Epithelial cell of proximal tubule (primary cell): ENCODE measurements around the gene UBE2N. TPM values are rescaled to one million over a fixed set of nuclear protein-coding genes. Genes with fewer than 3 reads are reported as not detected.

Source experiments
- DNase-seq: peaks from one replicate; pipeline ENCODE4 v3.0.0-alpha.2; 2011; ENCODE audit warnings: low read depth
- H3K4me3 ChIP-seq: 2 replicates; pipeline ENCODE4 v1.5.1; 2011; ENCODE audit warnings: low read depth, mild to moderate bottlenecking, low read length
- CTCF ChIP-seq: conservative IDR thresholded peaks from 2 replicates; pipeline ENCODE4 v1.5.1; 2012; ENCODE audit warnings: low read depth, mild to moderate bottlenecking, low read length
- total RNA-seq: library from RNA; depleted of rRNA; stranded (reverse); fragments of >200 nt; gene quantifications from 2 replicates; pipeline ENCODE4 v1.2.3, GENCODE V29; 2015

UBE2N gene
- total RNA-seq, 1 donor from 2014 or later = 127 TPM

DNA sequence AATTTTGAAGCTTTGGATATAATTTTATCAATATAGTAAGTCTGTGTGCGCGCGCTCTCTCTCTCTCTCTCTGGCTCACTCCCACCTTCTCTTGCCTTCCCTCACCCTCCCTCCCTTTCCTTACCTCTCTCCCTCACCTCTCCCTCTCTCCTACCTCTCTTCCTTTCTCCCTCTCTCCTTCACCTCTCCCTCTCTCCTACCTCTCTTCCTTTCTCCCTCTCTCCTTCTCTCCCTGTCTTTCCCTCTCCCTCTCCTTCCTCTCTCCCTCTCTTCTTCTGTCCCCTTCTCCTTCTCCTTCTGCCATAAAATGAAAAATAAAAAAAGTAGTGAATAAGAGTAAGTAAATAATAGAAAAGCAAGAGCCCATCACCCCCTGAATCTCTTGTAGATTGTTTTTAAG is 73.0 kb downstream of the UBE2N start:
- DNase-seq = no peak
- no peak for TF ChIP-seq CTCF

DNA sequence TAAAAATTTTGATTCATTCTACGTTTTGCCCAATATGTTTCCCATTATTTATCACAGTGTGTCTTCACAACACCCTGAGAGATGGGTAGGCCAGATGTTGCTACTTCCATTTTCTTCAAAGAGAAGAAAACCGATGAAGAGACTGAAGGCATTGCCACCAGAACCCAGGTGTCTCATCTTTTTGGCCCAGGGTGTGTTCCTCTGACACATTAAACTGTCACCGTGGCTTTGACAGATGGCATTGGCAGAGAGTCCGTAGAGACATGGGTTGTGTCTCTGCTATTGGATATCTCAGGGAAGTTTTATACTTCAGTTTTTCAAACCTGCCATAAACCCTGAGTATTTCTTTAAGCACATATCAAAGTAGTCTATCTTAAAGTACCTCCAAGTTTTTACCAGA is 75.3 kb downstream of the UBE2N start:
- no peak for TF ChIP-seq CTCF
- H3K4me3 ChIP-seq = no peak overlapping the region
- DNase-seq = no peak

More for the DNA sequence above, 73.0 kb downstream of the UBE2N start:
- H3K4me3 ChIP-seq = no peak overlapping the region

DNA sequence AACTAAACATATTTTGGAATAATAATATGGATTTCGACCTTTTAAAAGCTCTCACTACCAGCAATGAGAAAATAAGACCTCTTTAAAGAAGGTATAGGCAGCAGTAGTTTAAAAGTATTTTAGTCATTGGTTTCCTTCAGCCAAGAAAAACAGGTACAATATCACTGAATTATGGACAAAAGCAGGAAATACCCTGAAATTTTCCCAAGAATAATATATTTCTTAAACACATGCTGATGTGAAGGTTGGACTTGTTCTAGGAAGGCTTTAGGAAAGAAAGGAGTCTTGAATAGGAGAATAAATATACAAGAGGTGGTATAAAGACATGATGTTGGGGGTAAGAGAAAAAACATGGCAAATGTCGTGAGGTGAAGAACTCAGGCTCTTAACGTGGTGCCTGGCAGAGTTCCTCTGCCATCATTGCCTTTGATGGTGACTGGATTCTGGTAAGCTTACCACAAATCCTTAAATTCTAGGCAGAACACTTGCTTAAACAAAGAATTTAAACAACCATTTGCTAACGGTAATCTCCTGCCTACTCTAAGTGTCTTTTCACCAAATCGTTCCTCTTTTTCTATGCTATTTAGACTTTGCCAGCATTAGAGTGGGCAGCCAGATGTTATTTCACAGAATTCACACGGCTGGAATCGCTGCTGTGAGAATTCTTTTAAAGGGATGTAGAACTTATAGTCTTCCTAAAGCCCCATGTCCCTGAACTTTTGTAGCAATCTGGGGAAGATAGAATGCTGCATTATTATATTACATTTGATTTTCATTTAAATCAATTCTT is 75.9 kb downstream of the UBE2N start:
- TF ChIP-seq CTCF = no peak
- no peak for DNase-seq
- no peak overlapping the region for H3K4me3 ChIP-seq

DNA sequence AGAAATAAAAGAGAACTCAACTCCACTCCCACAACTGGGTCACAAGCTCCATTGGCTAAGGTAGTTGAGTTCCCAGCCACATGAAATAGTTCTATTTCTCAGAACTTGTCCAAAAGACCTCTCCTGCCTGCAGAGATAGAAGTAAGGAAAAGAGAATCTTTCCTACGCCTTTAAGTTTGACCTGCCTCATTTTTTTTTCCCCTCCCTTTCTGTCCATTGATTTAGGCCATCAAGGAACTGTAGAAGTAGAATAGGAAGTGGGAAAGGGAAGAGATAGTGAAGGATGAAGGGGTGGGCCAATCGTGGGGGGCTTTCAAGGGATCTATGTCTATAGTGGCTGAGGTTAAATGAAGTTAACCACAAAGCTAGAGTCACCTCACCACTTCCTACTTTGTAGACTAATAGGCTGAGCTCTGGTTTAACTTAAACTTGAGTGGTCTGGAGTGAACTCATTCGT is 77.9 kb downstream of the UBE2N start:
- DNase-seq = no peak

GRCh38 chr12:93361151-93361919 is 80.4 kb downstream of the UBE2N start:
- TF ChIP-seq CTCF = no peak
- no peak overlapping the region for H3K4me3 ChIP-seq
- DNase-seq = peak; percentile 84

More for the DNA sequence above, 77.9 kb downstream of the UBE2N start:
- no peak overlapping the region for H3K4me3 ChIP-seq
- no peak for TF ChIP-seq CTCF

- TF ChIP-seq CTCF = no peak
- DNase-seq = no peak
These were observed 81.1 kb downstream of the UBE2N start for GRCh38 chr12:93360688-93361087.

More at GRCh38 chr12:93360688-93361087, 81.1 kb downstream of the UBE2N start:
- no peak overlapping the region for H3K4me3 ChIP-seq
